CD4-positive, alpha-beta T cell treated with Interleukin-15 for 1 hour (primary cell): ENCODE measurements around the gene OSBPL9.
"Not testable (repeated sequence)": the region's sequence is repeated elsewhere in the genome, so short reads cannot be mapped to it uniquely, and the experiment has no call there.

Experiments
- DNase-seq: peaks from one replicate; pipeline ENCODE4 v3.0.0-alpha.2; 2020

OSBPL9 gene

GRCh38 chr1:51639694-51640093, 22.8 kb downstream of the OSBPL9 start:
- no peak for DNase-seq

GRCh38 chr1:51641096-51641495, 24.2 kb downstream of the OSBPL9 start:
- DNase-seq, result no peak

GRCh38 chr1:51642739-51643142, 25.8 kb downstream of the OSBPL9 start:
- DNase-seq, result no peak

- no peak for DNase-seq
Measured at GRCh38 chr1:51643362-51643761, 26.5 kb downstream of the OSBPL9 start.

- no peak for DNase-seq
Measured at GRCh38 chr1:51644020-51644419, 27.1 kb downstream of the OSBPL9 start.

GRCh38 chr1:51644533-51645197, 27.8 kb downstream of the OSBPL9 start:
- no peak for DNase-seq

- DNase-seq, result not testable (repeated sequence)
Measured at GRCh38 chr1:51646592-51646991, 29.7 kb downstream of the OSBPL9 start.

GRCh38 chr1:51648180-51649109, 31.6 kb downstream of the OSBPL9 start:
- DNase-seq, result no peak

GRCh38 chr1:51649593-51650091, 32.8 kb downstream of the OSBPL9 start:
- DNase-seq, result no peak

- no peak for DNase-seq
Measured at GRCh38 chr1:51650198-51650597, 33.3 kb downstream of the OSBPL9 start.

- DNase-seq, result no peak
Measured at GRCh38 chr1:51651552-51651942, 34.7 kb downstream of the OSBPL9 start.

- no peak for DNase-seq
Measured at GRCh38 chr1:51652599-51652998, 35.7 kb downstream of the OSBPL9 start.

GRCh38 chr1:51653127-51653526, 36.2 kb downstream of the OSBPL9 start:
- DNase-seq, result no peak

- no peak for DNase-seq
Measured at GRCh38 chr1:51654000-51654399, 37.1 kb downstream of the OSBPL9 start.

- no peak for DNase-seq
Measured at GRCh38 chr1:51656374-51656773, 39.5 kb downstream of the OSBPL9 start.

- DNase-seq, result no peak
Measured at GRCh38 chr1:51660580-51660979, 43.7 kb downstream of the OSBPL9 start.

- no peak for DNase-seq
Measured at GRCh38 chr1:51661081-51661518, 44.2 kb downstream of the OSBPL9 start.

- DNase-seq, result no peak
Measured at GRCh38 chr1:51663105-51663504, 46.2 kb downstream of the OSBPL9 start.

GRCh38 chr1:51663721-51664120, 46.8 kb downstream of the OSBPL9 start:
- DNase-seq, result no peak

GRCh38 chr1:51664421-51665240, 47.7 kb downstream of the OSBPL9 start:
- no peak for DNase-seq

GRCh38 chr1:51666478-51666877, 49.6 kb downstream of the OSBPL9 start:
- peak; percentile 22 for DNase-seq

GRCh38 chr1:51667561-51667960, 50.7 kb downstream of the OSBPL9 start:
- no peak for DNase-seq

GRCh38 chr1:51669272-51669671, 52.4 kb downstream of the OSBPL9 start:
- DNase-seq, result no peak
